ENCODE data around the gene LCAT.

GRCh38 chr16:67939507-67940445 lies 4.1 kb downstream of the LCAT start:
- TF ChIP-seq CTCF (IDR thresholded peaks at IDR 0.05) = no peak
- peak; percentile 13 for TF ChIP-seq POLR2AphosphoS5 (IDR thresholded peaks at IDR 0.05)
- no peak for TF ChIP-seq POLR2A (IDR thresholded peaks at IDR 0.05)

Data from prostate gland (tissue), 2 donors.